HL-60/S4 (cell line): ENCODE results near the gene DDR2.

ENCODE experiments used
- in situ Hi-C: fragments of 300-500 bp; cut with MboI; formaldehyde crosslinking; loops from 2 replicates; pipeline ENCODE4 v1.14.3; 2022; ENCODE audit warnings: low sequenced_read_pairs

The DDR2 gene

DNA sequence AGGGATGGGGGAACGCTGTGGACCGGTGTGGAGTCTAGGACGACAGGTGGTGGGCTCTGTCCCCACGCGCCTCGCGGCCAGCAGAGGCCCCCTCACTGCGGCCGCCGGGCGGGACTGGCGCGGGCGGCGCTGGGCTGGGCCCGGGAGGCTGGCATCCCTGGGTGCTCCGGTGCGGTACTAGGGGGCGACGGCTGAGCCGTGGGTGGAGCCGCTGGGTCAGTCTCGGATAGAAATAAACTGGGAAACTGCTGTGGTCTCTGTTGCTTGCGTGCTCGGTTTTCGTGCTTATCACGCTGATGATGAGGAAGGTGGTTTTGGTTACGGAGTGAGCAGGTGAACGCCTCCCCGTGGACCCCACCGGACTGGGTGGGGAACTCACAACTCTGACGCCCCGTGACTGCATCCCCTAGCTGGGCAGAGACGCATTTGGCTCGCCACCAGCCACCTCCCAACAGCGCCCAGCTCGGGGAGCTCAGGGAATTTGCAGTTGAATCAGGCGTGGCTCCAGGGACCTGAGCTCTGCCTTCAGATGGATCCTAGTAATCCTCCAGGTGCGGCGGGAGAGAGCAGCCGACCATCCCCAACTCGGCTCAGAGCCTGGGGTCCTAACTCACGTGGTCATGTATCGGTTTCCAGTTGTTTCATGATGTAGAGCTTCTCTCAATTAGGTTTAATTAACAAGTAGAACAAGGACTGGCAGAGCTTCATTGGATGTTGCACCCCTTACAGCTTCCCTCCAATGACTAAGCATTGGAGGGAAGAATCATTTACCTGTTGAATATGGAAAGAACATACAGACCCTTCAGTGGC is 190.3 kb downstream of the DDR2 start:
- in situ Hi-C loops = no loop called here

- in situ Hi-C loops = no loop called here
Observed at GRCh38 chr1:162823231-162823630, 191.0 kb downstream of the DDR2 start.

GRCh38 chr1:162823771-162824525 is 191.7 kb downstream of the DDR2 start:
- in situ Hi-C loops = no loop called here

- in situ Hi-C loops = no loop called here
Observed at GRCh38 chr1:162829268-162829667, 197.0 kb downstream of the DDR2 start.

GRCh38 chr1:162832470-162832869 is 200.2 kb downstream of the DDR2 start:
- in situ Hi-C loops = no loop called here

GRCh38 chr1:162835157-162835899 is 203.1 kb downstream of the DDR2 start:
- in situ Hi-C loops = no loop called here
